SH-SY5Y (cell line): ENCODE data around the gene FADS6.

Experiments used
- GATA2 ChIP-seq: IDR thresholded peaks from 2 replicates; pipeline ENCODE4 v1.6.1; 2011; ENCODE audit warnings: mild to moderate bottlenecking, low read depth, low read length
- GATA3 ChIP-seq: IDR thresholded peaks from 2 replicates; pipeline ENCODE4 v1.6.1; 2011; ENCODE audit warnings: low read depth, mild to moderate bottlenecking, low read length, moderate library complexity

Gene FADS6

GRCh38 chr17:74892974-74893911 is at the start of gene FADS6:
Gene FADS6 (minus strand): TSS chr17:74893633. CDS start chr17:74893595, 38 bp downstream.
- no peak for TF ChIP-seq GATA2

GRCh38 chr17:74941128-74941725 is 47.8 kb upstream of the FADS6 start:
- TF ChIP-seq GATA2 (no peak), GATA3 (no peak)

- TF ChIP-seq GATA2 (no peak), GATA3 (no peak)
Measured at GRCh38 chr17:74939534-74939933, 46.1 kb upstream of the FADS6 start.

GRCh38 chr17:74938194-74938950 is 44.9 kb upstream of the FADS6 start:
- no peak for TF ChIP-seq GATA3
- no peak for TF ChIP-seq GATA2

GRCh38 chr17:74937064-74938051 is 43.9 kb upstream of the FADS6 start:
- TF ChIP-seq GATA3 (no peak), GATA2 (peak; percentile 27; the same call in 1 of the 2 replicates)

GRCh38 chr17:74936470-74936799 is 43.0 kb upstream of the FADS6 start:
- TF ChIP-seq GATA3 (no peak), GATA2 (no peak)

GRCh38 chr17:74935585-74936469 is 42.4 kb upstream of the FADS6 start, which contains the start of gene OTOP3:
Gene OTOP3 (plus strand): TSS chr17:74935898. CDS start chr17:74935922, 24 bp downstream.
- TF ChIP-seq GATA2 = no peak
- TF ChIP-seq GATA3 = no peak

- TF ChIP-seq GATA3 (no peak), GATA2 (no peak)
Measured at GRCh38 chr17:74935048-74935447, 41.6 kb upstream of the FADS6 start.

- TF ChIP-seq GATA3 = no peak
- no peak for TF ChIP-seq GATA2
Measured at GRCh38 chr17:74930535-74931036, 37.2 kb upstream of the FADS6 start.

GRCh38 chr17:74928786-74929185 is 35.4 kb upstream of the FADS6 start:
- TF ChIP-seq GATA3 (no peak), GATA2 (no peak)

GRCh38 chr17:74925242-74925641 is 31.8 kb upstream of the FADS6 start:
- TF ChIP-seq GATA2 (no peak), GATA3 (no peak)

GRCh38 chr17:74924250-74924948 is 31.0 kb upstream of the FADS6 start, which contains the start of gene OTOP2:
Gene OTOP2 (plus strand): TSS chr17:74924273. CDS start chr17:74924633, 360 bp downstream.
- TF ChIP-seq GATA2 (no peak), GATA3 (no peak)
